ENCODE results near the gene LHX5.

Gene LHX5

DNA sequence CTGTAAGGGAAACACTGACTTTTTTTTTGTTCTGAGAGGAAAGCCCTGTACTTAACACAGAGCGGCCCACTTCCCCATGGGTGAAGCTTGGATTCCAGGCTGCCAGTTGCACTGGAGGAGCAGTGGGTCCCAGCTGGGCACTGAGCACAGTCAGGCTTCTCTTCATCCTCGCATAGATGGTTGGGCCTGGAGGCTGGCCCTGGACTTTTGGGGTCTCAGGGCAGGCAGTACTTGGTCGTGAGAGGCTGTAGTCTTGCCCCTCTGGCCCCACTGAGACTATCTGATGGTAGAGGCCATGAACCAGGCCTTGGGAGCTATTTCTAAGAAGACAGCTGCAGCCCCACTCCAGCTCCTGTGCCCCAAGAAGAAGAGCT is 6.2 kb upstream of the LHX5 start:
- DNase-seq: no peak

DNA sequence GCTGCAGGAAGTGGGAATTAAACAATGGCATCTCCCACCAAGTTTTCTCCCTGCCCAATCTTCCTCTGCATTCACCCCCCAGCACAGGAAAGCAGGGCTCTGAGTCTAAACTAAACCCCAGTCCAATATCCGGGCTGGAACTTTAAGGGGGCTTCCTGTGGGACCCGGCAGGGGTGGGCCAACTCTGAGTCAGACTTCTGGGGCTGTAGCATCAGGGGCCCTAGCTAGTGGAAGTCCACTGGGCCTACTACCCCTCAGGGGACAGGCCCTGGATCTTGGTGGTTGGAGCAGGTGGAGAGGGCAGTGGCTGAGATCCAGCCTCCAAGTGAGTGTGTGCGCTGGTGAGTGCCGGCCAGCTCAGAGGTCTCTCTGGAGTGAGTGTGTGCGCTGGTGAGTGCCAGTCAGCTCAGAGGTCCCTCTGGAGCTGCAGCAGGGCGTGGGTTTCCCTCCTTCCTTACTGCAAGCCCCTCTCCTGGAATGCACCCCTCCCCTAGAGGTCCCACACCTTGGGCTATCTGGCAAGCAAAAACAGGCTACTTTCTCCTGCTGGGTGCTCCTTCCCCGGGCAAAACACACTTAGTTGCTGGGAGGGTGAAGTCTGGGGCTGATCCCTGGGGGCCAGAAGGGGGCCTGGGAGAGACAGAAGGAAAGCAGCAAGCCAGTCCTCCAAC is 5.6 kb upstream of the LHX5 start:
- DNase-seq: no peak

DNA sequence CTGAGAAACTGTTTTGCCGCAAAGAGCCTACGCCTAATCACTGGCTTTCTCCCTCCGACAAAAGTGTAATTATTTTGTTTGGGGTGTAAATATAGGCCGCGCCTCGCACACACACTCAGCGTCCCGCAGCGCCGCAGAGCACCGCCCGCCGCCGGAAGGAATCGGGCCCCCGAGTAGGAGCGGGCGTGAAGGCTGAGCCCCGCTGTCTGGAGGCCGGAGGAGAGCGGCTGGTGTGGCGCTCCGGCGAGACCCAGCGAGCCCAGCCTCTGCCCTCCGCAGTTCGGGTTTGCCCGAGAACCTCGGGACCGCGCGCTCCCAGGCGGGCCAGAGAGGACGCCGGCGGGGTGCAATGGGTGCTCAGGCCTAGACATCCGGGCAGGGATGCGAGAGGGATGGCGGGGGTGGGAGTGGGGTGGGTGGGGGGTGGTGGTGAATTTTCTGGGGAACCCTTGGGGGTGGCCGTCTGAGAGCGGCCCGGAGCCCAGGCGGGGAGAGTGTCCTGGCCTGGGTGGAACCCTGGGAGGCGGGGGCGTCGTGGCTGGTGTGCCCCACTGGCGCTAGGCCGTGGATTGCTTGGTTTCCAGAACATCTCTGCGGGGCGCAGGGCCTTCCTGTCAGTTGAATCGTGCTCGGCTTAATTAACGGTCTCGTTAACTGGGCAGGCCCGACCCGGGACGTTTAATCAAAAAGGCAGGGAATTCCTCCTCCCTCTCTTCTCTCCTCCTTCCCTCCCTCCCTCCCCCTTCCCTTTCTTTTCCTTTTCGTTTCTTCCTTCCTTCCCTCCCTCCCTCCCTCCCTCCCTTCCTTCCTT is 4.7 kb upstream of the LHX5 start:
- DNase-seq: no peak

GRCh38 chr12:113475451-113476175 is 3.9 kb upstream of the LHX5 start:
- no peak for DNase-seq

- DNase-seq: no peak
Observed at GRCh38 chr12:113474635-113475436, 3.2 kb upstream of the LHX5 start.

DNA sequence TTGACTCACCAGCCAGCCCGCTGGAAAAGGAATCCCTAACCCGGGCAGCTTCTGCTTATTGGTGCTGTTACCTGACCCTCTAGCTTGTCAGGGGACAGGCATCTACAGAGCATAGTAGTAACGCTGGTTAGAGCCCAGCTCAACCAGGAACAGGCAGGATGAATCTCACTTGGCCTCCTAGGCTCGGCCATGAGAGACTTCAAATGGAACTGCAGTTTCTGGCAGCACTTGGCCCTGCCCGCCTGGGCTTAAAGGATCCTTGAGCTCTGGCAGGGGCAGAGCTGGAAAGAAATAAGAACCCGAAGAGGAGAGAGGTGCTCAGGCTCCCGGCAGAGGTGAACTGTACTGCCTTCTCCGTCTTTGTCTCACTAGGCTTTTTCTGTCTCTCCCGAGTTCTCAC is 2.3 kb upstream of the LHX5 start:
- DNase-seq: no peak

DNA sequence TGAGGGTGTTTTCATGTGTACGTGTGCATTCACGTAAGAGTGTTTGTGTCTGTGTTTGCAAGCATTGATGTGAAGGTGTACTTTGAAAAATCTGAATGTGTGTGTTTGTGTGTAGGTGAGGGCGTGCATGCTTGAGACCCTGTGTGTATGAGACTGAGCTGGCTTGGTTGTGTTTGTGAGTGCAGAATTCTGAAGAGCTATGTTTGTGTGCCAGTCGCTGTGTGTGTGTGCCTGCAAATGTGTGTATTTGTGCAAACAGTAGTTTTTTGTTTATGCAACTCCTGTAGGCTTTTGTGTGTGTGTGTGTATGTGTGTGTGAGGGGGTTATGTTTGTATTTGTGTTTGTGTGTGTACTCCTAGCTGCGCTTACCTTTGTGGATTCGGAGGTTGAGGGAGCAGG is 1.7 kb upstream of the LHX5 start:
- no peak for DNase-seq

GRCh38 chr12:113472191-113473121 is 785 bp upstream of the LHX5 start:
- no peak for DNase-seq

GRCh38 chr12:113470871-113471618 is 626 bp downstream of the LHX5 start:
- DNase-seq: no peak

GRCh38 chr12:113469949-113470743 is 1.5 kb downstream of the LHX5 start:
- DNase-seq: no peak

- no peak for DNase-seq
Observed at GRCh38 chr12:113469224-113469948, 2.3 kb downstream of the LHX5 start.

- DNase-seq: no peak
Observed at GRCh38 chr12:113468365-113469223, 3.1 kb downstream of the LHX5 start.

DNA sequence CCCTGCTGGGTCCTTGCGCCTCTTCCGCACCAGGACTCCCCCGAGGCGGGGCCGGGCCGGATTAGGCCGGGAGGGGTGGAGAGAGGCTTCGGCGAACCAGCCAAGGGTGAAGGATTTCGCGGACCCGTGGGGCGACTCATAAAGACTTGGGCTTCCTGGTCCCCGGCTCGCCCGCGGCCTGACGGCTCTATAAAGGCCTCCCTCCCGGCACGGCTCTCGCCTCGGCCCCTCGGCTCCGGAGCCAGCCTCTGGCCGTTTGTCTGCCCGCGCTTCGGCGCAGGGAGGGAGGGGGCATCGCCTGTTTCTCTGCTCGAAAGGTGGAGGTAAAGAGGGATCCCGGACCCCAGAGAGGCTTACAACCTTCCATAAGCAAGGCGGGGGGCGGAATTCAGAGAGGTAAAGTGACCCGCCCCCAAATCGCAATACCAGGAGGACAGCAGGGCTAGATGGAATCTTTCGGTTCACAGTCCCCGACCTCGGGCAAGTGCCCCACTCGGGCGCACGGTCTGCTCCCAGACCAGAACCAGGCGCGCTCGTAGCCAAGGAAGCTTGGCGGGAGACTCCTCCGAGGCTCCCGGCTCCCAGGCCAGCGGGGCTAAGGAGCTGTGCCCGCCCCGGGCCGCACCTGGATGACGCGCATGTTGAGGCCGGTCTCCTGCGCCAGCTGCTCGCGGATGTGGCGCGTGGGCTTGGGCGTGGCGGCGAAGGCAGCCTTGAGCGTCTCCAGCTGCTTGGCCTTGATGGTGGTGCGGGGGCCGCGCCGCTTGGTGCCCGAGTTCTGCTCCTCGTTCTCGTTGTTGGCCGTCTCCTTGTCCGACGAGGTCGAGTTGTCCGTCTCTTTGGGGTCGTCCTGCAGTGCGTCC is 3.9 kb downstream of the LHX5 start:
- no peak for DNase-seq

DNA sequence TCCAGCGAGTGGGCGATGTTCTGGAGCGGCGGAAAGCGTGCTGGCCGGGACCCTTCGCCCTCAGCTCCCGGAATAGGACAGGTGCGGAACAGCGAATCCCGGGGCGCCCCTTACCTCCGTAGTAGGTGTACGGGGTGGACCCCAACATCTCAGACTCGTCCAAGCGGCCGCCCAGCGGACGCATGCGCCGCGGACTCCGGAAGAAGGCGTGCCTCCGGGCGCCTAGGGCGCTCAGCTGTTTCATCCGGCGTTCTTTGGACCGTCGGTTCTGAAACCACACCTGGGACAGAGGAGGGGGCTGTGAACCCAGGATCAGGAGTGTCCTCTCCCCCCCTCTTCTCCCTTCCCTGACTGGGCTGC is 4.5 kb downstream of the LHX5 start:
- DNase-seq: no peak

GRCh38 chr12:113466454-113467141 is 5.1 kb downstream of the LHX5 start:
- no peak for DNase-seq

DNA sequence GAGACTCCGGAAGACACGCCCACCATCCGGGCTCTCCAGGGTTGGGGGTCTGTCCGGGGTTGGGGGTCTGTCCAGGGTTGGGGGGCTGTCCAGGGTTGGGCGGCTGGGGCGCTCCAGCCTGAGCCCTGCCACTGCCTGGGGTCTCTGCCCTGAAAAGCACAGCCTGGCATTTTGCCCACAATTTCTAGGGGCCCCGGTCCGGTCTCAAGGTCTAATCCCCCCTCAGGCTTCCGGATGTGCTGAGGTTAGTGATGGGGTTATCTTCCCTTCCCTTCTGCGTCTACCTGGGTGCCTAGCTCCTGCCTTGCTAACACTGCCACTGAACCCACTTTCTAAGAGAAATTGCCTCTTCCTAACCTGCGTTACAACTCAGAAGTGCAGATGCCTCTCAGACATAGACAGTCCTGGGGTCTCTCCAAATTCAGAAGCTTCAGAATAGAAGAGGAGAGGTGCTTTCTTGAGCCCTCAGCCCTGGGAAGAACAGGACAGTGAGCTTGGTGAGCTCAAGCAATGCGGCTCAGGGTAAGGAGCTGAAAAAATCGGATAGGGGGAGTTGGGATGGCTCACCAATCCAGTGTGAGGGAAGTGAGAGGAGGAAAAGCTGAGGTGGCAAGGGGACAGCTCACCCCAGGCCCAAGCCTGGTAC is 5.7 kb downstream of the LHX5 start:
- no peak for DNase-seq

Data from right kidney (tissue), 1 donor.